Stimulated activated CD8-positive, alpha-beta memory T cell treated with anti-CD3 and anti-CD28 coated beads, Interleukin-7, amount 100 ng/mL, for 24 hours (primary cell): ENCODE data around the gene DENND4B.
"Not testable (repeated sequence)": the region's sequence is repeated elsewhere in the genome, so short reads cannot be mapped to it uniquely, and the experiment has no call there.

Experiments used
- DNase-seq: peaks from one replicate; pipeline ENCODE4 v3.0.0-alpha.2; 2020; ENCODE audit warnings: low read depth

DENND4B gene

DNA sequence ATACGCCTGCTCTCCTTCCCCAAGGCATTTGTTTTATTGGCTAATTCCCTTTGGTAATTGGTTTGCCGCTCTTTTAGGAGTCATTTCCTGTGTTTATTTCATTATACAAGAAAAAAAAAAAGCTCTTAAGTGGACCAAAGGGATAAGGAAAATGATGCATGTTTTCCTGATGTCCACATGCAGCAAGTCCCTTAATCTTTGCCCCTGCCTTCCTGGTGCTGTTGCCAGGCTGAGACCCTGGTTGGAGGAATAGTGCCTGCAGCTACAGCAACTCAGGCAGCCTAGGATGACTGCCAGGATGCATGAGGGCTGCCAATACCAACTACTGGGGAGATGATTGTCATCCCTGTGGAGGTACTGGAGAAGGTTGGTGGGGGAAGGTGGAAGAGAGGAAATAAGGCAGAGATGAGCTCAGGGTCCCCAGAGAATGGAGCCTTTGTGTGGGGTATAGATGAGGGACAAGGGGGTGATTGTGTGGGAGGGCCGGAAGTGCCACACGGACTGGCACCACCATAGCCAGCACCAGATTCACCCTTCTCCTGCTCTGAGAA lies 17.7 kb downstream of the DENND4B start:
- no peak for DNase-seq

- DNase-seq, result no peak
Observed at GRCh38 chr1:153928245-153928644, 18.3 kb downstream of the DENND4B start.

- DNase-seq, result no peak
Observed at GRCh38 chr1:153926405-153926804, 20.1 kb downstream of the DENND4B start.

- peak; percentile 95 for DNase-seq
Observed at GRCh38 chr1:153922972-153923925, 23.3 kb downstream of the DENND4B start, which contains the start of gene GATAD2B. Gene GATAD2B, minus strand, starts transcription at chr1:153922972. Its CDS starts 94,625 bp downstream, at chr1:153828347.

DNA sequence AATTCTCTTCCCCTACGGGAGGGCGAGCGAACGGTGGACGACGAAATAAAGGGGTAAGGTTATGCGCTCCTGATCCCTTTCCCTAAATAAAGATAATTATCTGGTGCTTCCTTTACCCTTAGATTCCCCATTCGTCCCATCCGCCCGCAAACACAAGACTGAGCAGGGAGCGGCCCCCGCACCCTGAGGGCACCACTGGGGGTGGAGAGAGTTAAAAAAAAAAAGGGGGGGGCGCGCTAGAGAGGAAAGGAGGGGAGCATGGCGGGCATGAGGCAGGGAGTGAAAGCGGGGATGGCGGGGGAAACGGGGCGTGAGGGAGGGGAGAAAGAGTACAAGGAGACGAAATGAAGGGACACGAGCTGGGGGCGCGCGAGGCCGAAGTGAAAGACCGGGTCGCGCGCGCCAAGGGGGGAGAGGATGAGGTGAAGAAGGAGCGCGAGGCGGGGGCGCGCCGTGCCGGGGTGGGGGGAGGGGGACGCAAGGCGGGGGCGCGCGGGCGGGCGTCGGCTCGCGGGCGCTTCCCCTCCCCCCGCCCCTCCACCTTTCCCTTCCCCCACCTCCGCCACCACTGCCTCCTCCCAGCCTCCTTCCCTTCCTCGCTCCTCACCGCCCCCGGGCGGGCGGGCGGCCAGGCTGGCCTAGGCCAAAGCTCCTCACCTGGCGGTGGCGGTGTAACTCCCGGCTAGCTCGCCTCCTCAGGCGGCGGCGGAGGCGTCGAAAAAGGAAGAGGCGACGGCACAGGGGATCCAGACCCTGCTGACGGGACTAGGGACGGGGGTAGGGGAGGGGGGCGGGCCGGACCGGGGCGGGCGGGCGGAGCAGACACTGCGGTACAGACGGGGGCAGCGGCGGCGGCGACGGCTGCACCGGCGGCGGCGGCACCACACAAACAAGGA lies 24.2 kb downstream of the DENND4B start:
- peak; percentile 25 for DNase-seq

GRCh38 chr1:153921803-153922075 lies 24.8 kb downstream of the DENND4B start:
- no peak for DNase-seq

DNA sequence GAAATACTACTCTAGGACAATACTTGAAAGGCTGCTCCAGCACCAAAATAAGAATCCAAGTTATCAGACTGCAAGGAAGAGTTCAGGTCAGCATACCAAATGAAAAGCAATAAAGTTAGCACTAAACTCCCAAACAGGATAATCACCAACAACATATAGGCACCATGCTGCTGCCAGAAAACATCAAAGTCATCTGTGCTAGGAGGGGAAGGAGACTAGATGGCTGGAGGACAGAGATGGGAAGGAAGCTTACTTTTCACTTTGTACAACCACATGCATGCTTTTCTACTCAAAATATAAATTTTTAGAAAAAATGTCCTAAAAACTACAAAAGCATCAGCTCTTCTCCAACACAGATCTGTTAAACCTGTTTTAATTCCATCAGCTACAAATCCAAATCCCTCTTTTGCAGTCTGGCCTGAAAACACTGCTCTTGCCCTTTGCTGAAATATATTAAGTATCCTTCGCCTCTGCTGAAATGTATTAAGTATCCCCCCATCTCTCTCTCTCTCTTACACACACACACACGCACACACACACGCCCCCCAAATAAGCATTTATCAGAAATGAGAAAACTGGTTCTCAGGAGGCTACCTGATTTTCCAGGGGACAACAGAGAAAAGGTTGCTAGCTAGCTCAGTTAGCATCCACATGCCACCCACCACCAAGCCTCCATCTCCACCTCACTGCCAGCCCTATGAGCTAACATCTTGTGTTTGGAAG lies 25.3 kb downstream of the DENND4B start:
- no peak for DNase-seq

GRCh38 chr1:153919876-153920852 lies 26.4 kb downstream of the DENND4B start:
- no peak for DNase-seq

GRCh38 chr1:153916297-153916696 lies 30.2 kb downstream of the DENND4B start:
- DNase-seq, result no peak

- no peak for DNase-seq
Observed at GRCh38 chr1:153912349-153912748, 34.2 kb downstream of the DENND4B start.

- DNase-seq, result not testable (repeated sequence)
Observed at GRCh38 chr1:153910560-153910959, 36.0 kb downstream of the DENND4B start.

DNA sequence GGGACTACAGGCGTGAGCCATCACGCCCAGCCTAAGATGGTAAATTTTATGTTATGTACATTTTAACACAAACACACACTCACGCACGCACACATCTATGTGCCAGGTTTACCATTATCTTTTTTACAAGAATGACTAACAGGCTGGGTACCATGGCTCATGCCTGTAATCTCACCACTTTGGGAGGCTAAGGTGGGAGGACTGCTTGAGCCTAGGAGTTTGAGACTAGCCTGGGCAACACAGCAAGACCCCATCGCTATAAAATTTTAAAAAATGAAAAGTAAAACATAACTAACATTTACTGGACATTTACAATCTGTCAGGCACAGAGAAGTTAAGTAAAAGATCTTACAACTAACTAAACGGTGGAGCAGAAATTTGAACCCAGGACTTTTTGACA lies 38.4 kb downstream of the DENND4B start:
- DNase-seq, result no peak

GRCh38 chr1:153907134-153907533 lies 39.4 kb downstream of the DENND4B start:
- no peak for DNase-seq

DNA sequence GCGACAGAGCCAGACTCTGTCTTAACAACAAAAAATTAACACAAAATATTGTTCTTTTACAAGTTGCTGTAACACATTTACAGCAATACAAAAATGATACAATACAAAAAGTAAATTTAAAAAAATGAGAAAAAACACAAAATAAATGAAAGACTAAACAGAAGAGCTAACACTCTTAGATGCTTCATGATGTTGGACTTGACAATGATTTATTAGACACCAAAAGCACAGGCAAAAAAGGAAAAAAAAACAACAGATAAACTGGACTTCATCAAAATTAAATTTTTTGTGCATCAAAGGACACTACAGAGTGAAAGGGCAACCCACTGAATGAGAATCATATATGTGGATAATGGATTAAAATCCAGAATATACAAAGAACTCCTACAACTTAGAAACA lies 40.1 kb downstream of the DENND4B start:
- DNase-seq, result no peak

DNA sequence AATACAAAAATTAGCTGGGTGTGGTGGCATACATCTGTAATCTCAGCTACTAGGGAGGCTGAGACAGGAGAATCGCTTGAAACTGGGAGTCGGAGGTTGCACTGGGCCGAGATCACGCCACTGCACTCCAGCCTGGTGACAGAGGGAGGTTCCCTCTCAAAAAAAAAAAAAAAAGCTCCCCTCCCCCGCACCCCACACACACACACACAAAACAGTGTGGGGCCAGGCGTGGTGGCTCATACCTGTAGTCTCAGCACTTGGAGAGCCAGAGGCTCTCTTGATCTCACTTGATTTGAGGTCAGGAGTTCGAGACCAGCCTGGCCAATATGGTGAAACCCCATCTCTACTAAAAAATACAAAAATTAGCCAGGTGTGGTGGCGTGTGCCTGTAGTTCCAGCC lies 40.6 kb downstream of the DENND4B start:
- DNase-seq, result not testable (repeated sequence)

- DNase-seq, result no peak
Observed at GRCh38 chr1:153903841-153904455, 42.6 kb downstream of the DENND4B start.

GRCh38 chr1:153899509-153899908 lies 47.0 kb downstream of the DENND4B start:
- DNase-seq, result no peak

DNA sequence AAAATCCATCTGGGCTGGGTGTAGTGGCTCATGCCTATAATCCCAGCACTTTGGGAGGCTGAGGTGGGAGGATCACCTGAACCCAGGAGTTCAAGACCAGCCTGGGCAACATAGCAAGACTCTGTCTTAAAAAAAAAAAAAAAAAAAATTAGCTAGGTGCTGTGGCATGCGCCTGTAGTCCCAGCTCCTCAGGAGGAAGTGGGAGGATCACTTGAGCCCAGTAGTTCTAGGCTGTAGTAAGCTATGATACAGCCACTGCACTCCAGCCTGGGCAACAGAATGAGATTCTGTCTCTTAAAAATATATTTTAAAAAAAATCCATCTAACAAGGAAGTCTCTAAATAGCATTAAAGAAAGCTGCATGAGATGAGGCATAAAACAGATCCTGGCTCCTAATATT lies 50.7 kb downstream of the DENND4B start:
- DNase-seq, result not testable (repeated sequence)

DNA sequence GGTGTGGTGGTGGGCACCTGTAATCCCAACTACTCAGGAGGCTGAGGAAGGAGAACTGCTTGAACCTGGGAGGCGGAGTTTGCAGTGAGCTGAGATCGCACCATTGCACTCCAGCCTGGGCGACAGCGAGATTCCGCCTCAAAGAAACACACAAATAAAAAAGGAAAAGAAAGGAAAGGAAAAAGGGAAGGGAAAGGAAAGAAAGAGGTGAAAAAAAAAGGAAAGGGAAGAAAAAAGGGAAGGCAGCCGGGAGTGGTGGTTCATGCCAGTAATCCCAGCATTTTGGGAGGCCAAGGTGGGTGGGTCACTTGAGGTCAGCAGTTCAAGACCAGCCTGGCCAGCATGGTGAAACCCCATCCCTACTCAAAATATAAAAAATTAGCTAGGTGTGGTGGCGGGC lies 55.5 kb downstream of the DENND4B start:
- DNase-seq, result not testable (repeated sequence)

GRCh38 chr1:153888533-153888932 lies 58.0 kb downstream of the DENND4B start:
- DNase-seq, result no peak
